Measurements from ENCODE around the gene LRRIQ4.

Gene LRRIQ4

GRCh38 chr3:169811631-169812331, 889 bp upstream of the LRRIQ4 start:
- DNase-seq: peak; percentile 34

GRCh38 chr3:169813278-169813677, 608 bp downstream of the LRRIQ4 start:
- peak; percentile 41 for DNase-seq

- peak; percentile 78 for DNase-seq
Observed at GRCh38 chr3:169813757-169814517, 1.3 kb downstream of the LRRIQ4 start.

GRCh38 chr3:169815590-169816150, 3.0 kb downstream of the LRRIQ4 start:
- DNase-seq: no peak

GRCh38 chr3:169818316-169818715, 5.6 kb downstream of the LRRIQ4 start:
- no peak for DNase-seq

GRCh38 chr3:169822091-169822490, 9.4 kb downstream of the LRRIQ4 start:
- peak; percentile 41 for DNase-seq

GRCh38 chr3:169822540-169822939, 9.9 kb downstream of the LRRIQ4 start:
- peak; percentile 94 for DNase-seq

- peak; percentile 80 for DNase-seq
Observed at GRCh38 chr3:169822983-169823382, 10.3 kb downstream of the LRRIQ4 start.

- no peak for DNase-seq
Observed at GRCh38 chr3:169825316-169825715, 12.6 kb downstream of the LRRIQ4 start.

- no peak for DNase-seq
Observed at GRCh38 chr3:169827712-169828111, 15.0 kb downstream of the LRRIQ4 start.

- DNase-seq: no peak
Observed at GRCh38 chr3:169835533-169835932, 22.9 kb downstream of the LRRIQ4 start.

- no peak for DNase-seq
Observed at GRCh38 chr3:169836078-169836941, 23.6 kb downstream of the LRRIQ4 start.

- DNase-seq: no peak
Observed at GRCh38 chr3:169836942-169837275, 24.2 kb downstream of the LRRIQ4 start.

- DNase-seq: no peak
Observed at GRCh38 chr3:169838511-169839030, 25.9 kb downstream of the LRRIQ4 start.

- no peak for DNase-seq
Observed at GRCh38 chr3:169841171-169841570, 28.5 kb downstream of the LRRIQ4 start.

GRCh38 chr3:169842960-169843359, 30.3 kb downstream of the LRRIQ4 start:
- no peak for DNase-seq

- DNase-seq: no peak
Observed at GRCh38 chr3:169846458-169847193, 34.0 kb downstream of the LRRIQ4 start.

GRCh38 chr3:169847896-169848295, 35.2 kb downstream of the LRRIQ4 start:
- DNase-seq: peak; percentile 96

GRCh38 chr3:169848741-169849140, 36.1 kb downstream of the LRRIQ4 start:
- no peak for DNase-seq

GRCh38 chr3:169850618-169851017, 37.9 kb downstream of the LRRIQ4 start:
- no peak for DNase-seq

GRCh38 chr3:169855514-169855913, 42.8 kb downstream of the LRRIQ4 start:
- DNase-seq: no peak

GRCh38 chr3:169857811-169858210, 45.1 kb downstream of the LRRIQ4 start:
- no peak for DNase-seq
